AG09319 (cell line): ENCODE measurements around the gene SLC2A2.

ENCODE experiments used
- DNase-seq: peaks from one replicate; pipeline ENCODE4 v3.0.0-alpha.2; 2010; ENCODE audit warnings: low read depth; ENCODE audit errors: extremely low read depth
- CTCF ChIP-seq: IDR thresholded peaks from 2 replicates; pipeline ENCODE4 v1.5.1; 2011; ENCODE audit warnings: low read depth, mild to moderate bottlenecking, inconsistent platforms, low read length, moderate library complexity

The SLC2A2 gene

GRCh38 chr3:170999737-171000242 lies 26.7 kb downstream of the SLC2A2 start:
- TF ChIP-seq CTCF, result no peak
- DNase-seq, result no peak

GRCh38 chr3:170997961-170998913 lies 28.3 kb downstream of the SLC2A2 start:
- DNase-seq, result no peak
- TF ChIP-seq CTCF, result no peak

- no peak for DNase-seq
- no peak for TF ChIP-seq CTCF
Measured at GRCh38 chr3:170992854-170993253, 33.7 kb downstream of the SLC2A2 start.

GRCh38 chr3:170991664-170992063 lies 34.9 kb downstream of the SLC2A2 start:
- no peak for TF ChIP-seq CTCF
- DNase-seq, result no peak

- no peak for TF ChIP-seq CTCF
- DNase-seq, result no peak
Measured at GRCh38 chr3:170989100-170989648, 37.3 kb downstream of the SLC2A2 start.

- DNase-seq, result no peak
- TF ChIP-seq CTCF, result no peak
Measured at GRCh38 chr3:170988378-170988777, 38.1 kb downstream of the SLC2A2 start.

- no peak for DNase-seq
- TF ChIP-seq CTCF, result no peak
Measured at GRCh38 chr3:170985304-170985703, 41.2 kb downstream of the SLC2A2 start.
